Calu3 (cell line): Measurements from ENCODE around the gene TPRG1. TPM values are rescaled to one million over a fixed set of nuclear protein-coding genes. Genes with fewer than 3 reads are reported as not detected.

Experiments
- BruUV-seq: library from RNA; stranded (reverse); fragments of 400-500 nt; replicated peaks from 2 replicates; lab custom pipeline; 2021; lab: Mats Ljungman, UMichigan
- CTCF ChIA-PET: fragments of 300-600 bp; sonication (Branson Sonifier 250); formaldehyde crosslinking; loops from one replicate; lab custom pipeline; 2022; ENCODE audit warnings: antibody characterized with exemption; lab: Charles Lee
- DNase-seq: peaks from one replicate; pipeline ENCODE4 v3.0.0; 2022
- H3K27ac Mint-ChIP-seq: one replicate; pipeline ENCODE4 v1.8.0; 2022; ENCODE audit warnings: mixed read lengths; ENCODE audit not compliant: unreplicated experiment
- H3K27me3 Mint-ChIP-seq: one replicate; pipeline ENCODE4 v1.8.0; 2022; ENCODE audit warnings: mixed read lengths; ENCODE audit not compliant: unreplicated experiment
- H3K36me3 Mint-ChIP-seq: one replicate; pipeline ENCODE4 v1.8.0; 2022; ENCODE audit warnings: mild to moderate bottlenecking, moderate library complexity, mixed read lengths; ENCODE audit not compliant: insufficient read depth, unreplicated experiment
- H3K4me1 Mint-ChIP-seq: one replicate; pipeline ENCODE4 v1.8.0; 2022; ENCODE audit warnings: mild to moderate bottlenecking, low read depth, mixed read lengths; ENCODE audit not compliant: unreplicated experiment
- H3K4me3 Mint-ChIP-seq: one replicate; pipeline ENCODE4 v1.8.0; 2022; ENCODE audit warnings: mild to moderate bottlenecking, low read depth, moderate library complexity, mixed read lengths; ENCODE audit not compliant: unreplicated experiment
- H3K9me3 Mint-ChIP-seq: one replicate; pipeline ENCODE4 v1.8.0; 2022; ENCODE audit warnings: low read depth, mixed read lengths; ENCODE audit not compliant: unreplicated experiment
- intact Hi-C: fragments of 100-400 bp; cut with micrococcal nuclease; formaldehyde crosslinking; loops from one replicate; pipeline ENCODE4 v1.10.0; 2022; ENCODE audit not compliant: unreplicated experiment
- total RNA-seq: library from RNA; stranded (reverse); gene quantifications from 2 replicates; pipeline ENCODE4 v1.2.3, GENCODE V29; 2022
- TF ChIP-seq, protein P1 (sequence below): fragments of 200-600 bp; IDR thresholded peaks from one replicate; pipeline ENCODE4 v1.8.0; 2022; ENCODE audit warnings: antibody characterized with exemption; ENCODE audit not compliant: unreplicated experiment

TPRG1 gene
- total RNA-seq, 1 experiment from 2014 or later = 1.2 TPM

DNA sequence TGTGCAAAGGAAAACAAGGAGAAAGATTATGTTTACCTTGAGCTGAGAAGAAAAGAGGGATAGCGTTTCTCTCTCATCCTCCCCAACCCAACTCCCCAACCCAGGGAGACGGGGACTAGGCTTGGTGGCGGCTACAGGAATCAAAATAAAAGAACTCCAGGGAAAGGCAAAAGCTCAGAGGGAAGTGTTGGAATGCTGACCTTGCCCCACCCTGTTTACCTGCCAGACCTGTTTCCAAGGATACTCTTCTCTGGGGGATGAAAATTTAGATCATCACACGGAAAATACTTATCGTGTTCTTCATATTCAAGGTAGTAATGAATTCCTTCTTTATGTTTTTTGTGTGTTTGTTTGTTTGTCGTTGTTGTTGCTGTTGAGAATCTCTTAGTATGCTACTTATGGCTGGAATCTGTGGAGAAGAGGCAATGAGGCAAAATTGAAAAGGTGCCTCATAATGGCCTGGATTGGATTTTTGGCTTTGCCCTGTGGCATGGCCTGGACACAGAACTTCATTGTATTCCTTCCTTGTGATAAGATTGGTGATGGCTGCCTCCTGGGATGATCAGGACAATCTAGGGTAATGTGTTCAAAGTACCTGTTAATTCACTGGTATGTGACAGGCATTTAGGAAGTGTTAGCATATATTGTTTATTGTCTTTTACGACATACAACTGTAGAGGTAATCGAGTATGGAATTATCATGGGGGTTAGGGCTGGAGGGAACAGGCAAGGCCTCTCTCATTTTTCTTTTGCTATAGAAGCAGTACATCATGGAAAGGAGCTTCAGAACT, 11.1 kb upstream of the TPRG1 start:
- Mint-ChIP-seq H3K4me1 (peaks cover 17% of the 10 kb centered on the region), H3K4me3 (no peak overlapping the region)

DNA sequence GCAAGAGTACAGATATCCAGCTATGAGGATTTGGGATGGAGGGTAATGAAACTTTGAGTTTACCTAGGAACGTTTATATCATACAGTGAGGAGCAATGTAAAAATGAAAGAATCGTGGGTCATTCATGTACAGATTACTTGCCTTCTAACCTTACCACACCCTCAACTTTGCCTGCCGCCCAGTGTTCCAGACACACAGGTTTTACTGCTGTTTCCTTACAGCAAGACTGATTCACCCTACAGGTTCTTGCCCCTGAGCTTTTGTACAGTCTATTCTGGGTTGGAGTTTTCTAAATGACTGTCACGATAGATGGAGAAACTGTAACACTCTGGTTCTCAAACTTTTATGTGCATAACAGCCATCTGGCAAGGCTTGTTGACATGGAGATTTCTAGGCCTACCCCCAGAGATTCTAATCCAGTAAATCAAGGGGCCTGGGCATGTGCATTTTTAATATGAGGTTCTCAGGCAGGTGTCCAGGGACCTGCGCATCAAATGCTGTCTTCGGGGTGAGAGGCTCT, 6.6 kb upstream of the TPRG1 start:
- TF ChIP-seq, protein P1, sequence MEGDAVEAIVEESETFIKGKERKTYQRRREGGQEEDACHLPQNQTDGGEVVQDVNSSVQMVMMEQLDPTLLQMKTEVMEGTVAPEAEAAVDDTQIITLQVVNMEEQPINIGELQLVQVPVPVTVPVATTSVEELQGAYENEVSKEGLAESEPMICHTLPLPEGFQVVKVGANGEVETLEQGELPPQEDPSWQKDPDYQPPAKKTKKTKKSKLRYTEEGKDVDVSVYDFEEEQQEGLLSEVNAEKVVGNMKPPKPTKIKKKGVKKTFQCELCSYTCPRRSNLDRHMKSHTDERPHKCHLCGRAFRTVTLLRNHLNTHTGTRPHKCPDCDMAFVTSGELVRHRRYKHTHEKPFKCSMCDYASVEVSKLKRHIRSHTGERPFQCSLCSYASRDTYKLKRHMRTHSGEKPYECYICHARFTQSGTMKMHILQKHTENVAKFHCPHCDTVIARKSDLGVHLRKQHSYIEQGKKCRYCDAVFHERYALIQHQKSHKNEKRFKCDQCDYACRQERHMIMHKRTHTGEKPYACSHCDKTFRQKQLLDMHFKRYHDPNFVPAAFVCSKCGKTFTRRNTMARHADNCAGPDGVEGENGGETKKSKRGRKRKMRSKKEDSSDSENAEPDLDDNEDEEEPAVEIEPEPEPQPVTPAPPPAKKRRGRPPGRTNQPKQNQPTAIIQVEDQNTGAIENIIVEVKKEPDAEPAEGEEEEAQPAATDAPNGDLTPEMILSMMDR = no peak
- DNase-seq = peak; percentile 36
- Mint-ChIP-seq H3K36me3 (peaks cover 6% of the 10 kb centered on the region), H3K9me3 (no peaks in the 10 kb centered on the region), H3K27ac (no peak overlapping the region), H3K27me3 (no peaks in the 10 kb centered on the region), H3K4me3 (no peak overlapping the region), H3K4me1 (peaks cover 42% of the 10 kb centered on the region)
- no TSS peak for BruUV-seq
- CTCF ChIA-PET = no interaction called here
- intact Hi-C loops = loop anchor here (5.0 kb wide), 1 partner anchor 67 kb away; no protein-coding TSS in a partner anchor

More for the DNA sequence above, 11.1 kb upstream of the TPRG1 start:
- no peaks in the 10 kb centered on the region for H3K9me3 Mint-ChIP-seq
- CTCF ChIA-PET = no interaction called here
- no peaks in the 10 kb centered on the region for H3K36me3 Mint-ChIP-seq
- DNase-seq = peak; percentile 38
- no peaks in the 10 kb centered on the region for H3K27me3 Mint-ChIP-seq
- TF ChIP-seq, protein P1 = no peak
- intact Hi-C loops = no loop called here
- H3K27ac Mint-ChIP-seq = peak overlapping the region; percentile 24
- BruUV-seq = no TSS peak

DNA sequence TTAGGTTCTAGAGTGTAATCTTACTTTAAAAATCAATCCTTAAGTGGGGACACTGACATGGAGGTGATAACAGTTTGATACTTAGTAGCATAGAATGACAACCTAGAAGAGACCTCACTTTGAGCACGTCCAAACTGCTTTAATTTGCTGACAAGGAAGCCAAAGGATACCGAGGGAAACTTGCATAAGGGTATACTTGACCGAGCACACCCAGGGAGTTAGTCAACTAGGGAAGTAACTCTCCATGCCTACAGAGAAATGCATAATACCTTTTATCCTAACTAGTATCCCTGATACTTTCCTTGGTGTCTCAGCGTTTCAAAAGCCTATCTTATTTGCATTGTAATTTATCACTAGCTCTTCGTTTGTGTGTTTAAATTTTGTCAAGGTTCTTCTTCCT, 5.5 kb upstream of the TPRG1 start:
- BruUV-seq = no TSS peak
- Mint-ChIP-seq H3K36me3 (peaks cover 6% of the 10 kb centered on the region), H3K4me3 (peak overlapping the region; percentile 13), H3K9me3 (no peaks in the 10 kb centered on the region), H3K27ac (peak overlapping the region; percentile 50), H3K27me3 (no peaks in the 10 kb centered on the region), H3K4me1 (peaks cover 42% of the 10 kb centered on the region)
- intact Hi-C loops = loop anchor here (2.0 to 5.0 kb wide), 2 partner anchors 20 to 66 kb away; no protein-coding TSS in a partner anchor
- no peak for DNase-seq
- TF ChIP-seq, protein P1 = no peak
- CTCF ChIA-PET = interaction anchor here (0.8 kb wide), 1 partner anchor 24 kb away, joined by 3 read pairs; no protein-coding TSS in a partner anchor

DNA sequence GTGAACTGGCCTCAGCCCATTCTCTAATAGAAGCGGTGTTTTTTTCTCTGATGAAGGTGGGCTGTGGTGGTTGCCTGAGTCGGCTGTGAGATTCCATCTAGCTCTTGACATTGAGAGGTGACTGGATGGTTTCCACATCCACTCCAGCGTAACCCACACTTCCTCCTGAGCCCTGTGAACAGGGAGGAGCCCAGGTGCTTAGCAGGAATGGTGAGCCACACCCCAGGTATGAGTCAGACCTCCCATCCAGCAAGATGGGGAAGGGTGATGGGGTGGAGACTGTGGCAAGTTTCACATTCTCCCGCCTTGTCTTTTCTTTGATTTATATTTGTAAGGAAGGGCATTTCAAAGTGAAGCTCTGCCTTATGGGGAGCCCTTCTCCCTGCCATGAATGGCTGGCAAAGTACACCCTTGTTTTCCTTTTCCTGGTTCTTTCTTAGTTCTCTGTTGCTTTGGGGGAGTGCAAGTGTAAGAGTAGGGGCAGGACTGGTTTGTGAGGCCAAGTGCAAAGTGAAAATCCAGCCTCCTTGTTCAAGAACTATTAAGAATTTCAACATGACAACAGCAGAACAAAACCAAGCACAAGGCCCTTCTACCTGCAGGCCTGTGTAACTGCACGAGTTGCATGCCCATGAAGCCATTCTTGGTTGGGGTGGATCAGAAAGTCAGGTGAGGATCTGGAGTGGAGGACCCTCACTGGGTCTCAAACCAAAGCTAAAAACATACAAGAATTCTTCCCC, 4.6 kb upstream of the TPRG1 start:
- peak overlapping the region; percentile 50 for H3K27ac Mint-ChIP-seq
- H3K4me3 Mint-ChIP-seq = peak overlapping the region; percentile 13
- H3K36me3 Mint-ChIP-seq = peaks cover 6% of the 10 kb centered on the region
- CTCF ChIA-PET = interaction anchor here (0.8 to 1.6 kb wide), 2 partner anchors 19 to 23 kb away, joined by 3 to 4 read pairs; no protein-coding TSS in a partner anchor
- H3K9me3 Mint-ChIP-seq = no peaks in the 10 kb centered on the region
- BruUV-seq = no TSS peak
- TF ChIP-seq, protein P1 = no peak
- peak; percentile 93 for DNase-seq
- no peaks in the 10 kb centered on the region for H3K27me3 Mint-ChIP-seq
- intact Hi-C loops = loop anchor here (2.0 to 5.0 kb wide), 2 partner anchors 20 to 65 kb away; no protein-coding TSS in a partner anchor
- peaks cover 41% of the 10 kb centered on the region for H3K4me1 Mint-ChIP-seq
